Esophagus squamous epithelium (tissue), 4 donors: ENCODE measurements around the gene UBE2C.

Source experiments
- CTCF ChIP-seq, 6 experiments: fragments of 450-650 bp in 4 of 6; fragments of 200-600 bp in 2 of 6; sonication (generic) in 2 of 6; IDR thresholded peaks; one replicate each; pipeline ENCODE4 v1.5.1; 2016 to 2019; ENCODE audit warnings: antibody characterized with exemption in 6 of 6, mild to moderate bottlenecking in 4 of 6, moderate library complexity in 4 of 6
- POLR2A ChIP-seq, 4 donors: fragments of 450-650 bp; IDR thresholded peaks; one replicate each; pipeline ENCODE4 v1.6.1; 2017; ENCODE audit warnings: antibody characterized with exemption in 4 of 4, mild to moderate bottlenecking in 4 of 4, moderate library complexity in 3 of 4

GRCh38 chr20:45817376-45818194 is 5.1 kb downstream of the UBE2C start:
- TF ChIP-seq CTCF (IDR thresholded peaks at IDR 0.05), result no peak
- TF ChIP-seq POLR2A (IDR thresholded peaks at IDR 0.05), result no peak
